Adrenal gland (tissue), 5 donors: ENCODE results near the gene ATG16L2.

Experiments used
- POLR2A ChIP-seq, 2 donors: fragments of 450-650 bp; IDR thresholded peaks; one replicate each; pipeline ENCODE4 v1.6.1; 2017; ENCODE audit warnings: antibody characterized with exemption in 2 of 2, mild to moderate bottlenecking in 2 of 2, moderate library complexity in 1 of 2
- TF ChIP-seq, protein P1 (sequence below), 6 experiments: fragments of 450-650 bp in 4 of 6; fragments of 200-600 bp in 2 of 6; sonication (generic) in 1 of 6; IDR thresholded peaks; 1 replicate in 5 of 6; 2 replicates in 1 of 6; pipeline versions ENCODE4 v1.5.1 to v1.8.0; 2016 to 2021; ENCODE audit warnings: antibody characterized with exemption in 6 of 6, mild to moderate bottlenecking in 2 of 6, moderate library complexity in 1 of 6
- donor health status: DM: no; HTN: no; CAD: no.

DNA sequence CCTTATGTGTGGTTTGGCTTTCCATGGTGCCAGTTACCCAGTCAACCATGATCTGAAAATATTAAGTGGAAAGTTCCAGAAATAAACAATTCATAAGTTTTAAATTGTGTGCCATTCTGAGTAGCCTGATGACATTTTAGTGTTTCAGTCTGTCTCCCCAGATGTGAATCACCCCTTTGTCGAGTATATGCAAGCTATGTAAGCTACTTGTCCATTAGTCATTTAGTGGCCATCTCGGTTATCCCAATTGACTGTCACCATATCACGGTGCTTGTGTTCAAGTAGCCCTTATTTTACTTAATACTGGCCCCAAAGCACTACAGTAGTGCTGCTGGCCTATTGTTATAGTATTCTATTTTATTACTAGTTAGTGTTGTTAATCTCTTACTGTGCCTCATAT, 44.9 kb downstream of the ATG16L2 start:
- TF ChIP-seq POLR2A (IDR thresholded peaks at IDR 0.05), result no peak
- TF ChIP-seq, protein P1, sequence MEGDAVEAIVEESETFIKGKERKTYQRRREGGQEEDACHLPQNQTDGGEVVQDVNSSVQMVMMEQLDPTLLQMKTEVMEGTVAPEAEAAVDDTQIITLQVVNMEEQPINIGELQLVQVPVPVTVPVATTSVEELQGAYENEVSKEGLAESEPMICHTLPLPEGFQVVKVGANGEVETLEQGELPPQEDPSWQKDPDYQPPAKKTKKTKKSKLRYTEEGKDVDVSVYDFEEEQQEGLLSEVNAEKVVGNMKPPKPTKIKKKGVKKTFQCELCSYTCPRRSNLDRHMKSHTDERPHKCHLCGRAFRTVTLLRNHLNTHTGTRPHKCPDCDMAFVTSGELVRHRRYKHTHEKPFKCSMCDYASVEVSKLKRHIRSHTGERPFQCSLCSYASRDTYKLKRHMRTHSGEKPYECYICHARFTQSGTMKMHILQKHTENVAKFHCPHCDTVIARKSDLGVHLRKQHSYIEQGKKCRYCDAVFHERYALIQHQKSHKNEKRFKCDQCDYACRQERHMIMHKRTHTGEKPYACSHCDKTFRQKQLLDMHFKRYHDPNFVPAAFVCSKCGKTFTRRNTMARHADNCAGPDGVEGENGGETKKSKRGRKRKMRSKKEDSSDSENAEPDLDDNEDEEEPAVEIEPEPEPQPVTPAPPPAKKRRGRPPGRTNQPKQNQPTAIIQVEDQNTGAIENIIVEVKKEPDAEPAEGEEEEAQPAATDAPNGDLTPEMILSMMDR (IDR thresholded peaks at IDR 0.05), result no peak
